Panc1 (cell line): ENCODE measurements around the gene CYTH2. TPM values are rescaled to one million over a fixed set of nuclear protein-coding genes. Genes with fewer than 3 reads are reported as not detected.

ENCODE experiments used
- ATAC-seq: fragments of 200-7000 bp; cut with Tn5 transposase; 2 replicates; pipeline ENCODE4 v1.9.1; 2020; ENCODE audit warnings: mild to moderate bottlenecking, moderate library complexity
- BruUV-seq: library from RNA; stranded (reverse); fragments of 400-500 nt; replicated peaks from 2 replicates; lab custom pipeline; 2021; lab: Mats Ljungman, UMichigan
- CTCF ChIA-PET: fragments of 300-600 bp; sonication (Branson Sonifier 250); formaldehyde crosslinking; loops from one replicate; lab custom pipeline; 2022; ENCODE audit warnings: antibody characterized with exemption; lab: Charles Lee
- POLR2A ChIA-PET: fragments of 300-600 bp; sonication (Branson Sonifier 250); formaldehyde crosslinking; loops from one replicate; lab custom pipeline; 2022; ENCODE audit warnings: antibody characterized with exemption; lab: Charles Lee
- DNase-seq: peaks from one replicate; pipeline ENCODE4 v3.0.0-alpha.2; 2010; ENCODE audit warnings: low read depth, low spot score
- H3K27ac ChIP-seq: 2 replicates; pipeline ENCODE4 v1.5.1; 2011; ENCODE audit warnings: mild to moderate bottlenecking, low read length, inconsistent platforms
- H3K27me3 ChIP-seq: fragments of 200-500 bp; sonication (Bioruptor generic); 2 replicates; pipeline ENCODE4 v1.6.0; 2014; ENCODE audit warnings: low read length, inconsistent platforms; ENCODE audit not compliant: control insufficient read depth, insufficient read depth
- H3K36me3 ChIP-seq: fragments of 200-500 bp; sonication (Bioruptor generic); 2 replicates; pipeline ENCODE4 v1.5.1; 2014; ENCODE audit warnings: inconsistent platforms, mild to moderate bottlenecking, low read length, moderate library complexity; ENCODE audit not compliant: control insufficient read depth, insufficient read depth
- H3K4me1 ChIP-seq: 2 replicates; pipeline ENCODE4 v1.5.1; 2011; ENCODE audit warnings: inconsistent platforms, mild to moderate bottlenecking, low read length, moderate library complexity; ENCODE audit not compliant: control insufficient read depth, insufficient read depth
- H3K4me3 ChIP-seq, 2 experiments: 2 replicates each; pipeline ENCODE4 v1.5.1; 2011 to 2012; ENCODE audit warnings: low read depth in 2 of 2, low read length in 2 of 2, mild to moderate bottlenecking in 2 of 2, inconsistent platforms in 1 of 2, moderate library complexity in 1 of 2
- H3K9me3 ChIP-seq: fragments of 200-500 bp; sonication (Bioruptor generic); 2 replicates; pipeline ENCODE4 v1.5.1; 2014; ENCODE audit warnings: low read depth, mild to moderate bottlenecking, inconsistent platforms, low read length, moderate library complexity; ENCODE audit not compliant: control insufficient read depth, insufficient read depth
- POLR2AphosphoS5 ChIP-seq: IDR thresholded peaks from 2 replicates; pipeline ENCODE4 v1.6.1; 2012; ENCODE audit warnings: mild to moderate bottlenecking, low read depth, low read length, moderate library complexity
- SIN3A ChIP-seq: IDR thresholded peaks from 2 replicates; pipeline ENCODE4 v1.6.1; 2012; ENCODE audit warnings: low read depth, mild to moderate bottlenecking, low read length, moderate library complexity, borderline replicate concordance; ENCODE audit not compliant: insufficient read depth
- TCF7L2 ChIP-seq: IDR thresholded peaks from 2 replicates; pipeline ENCODE4 v1.6.1; 2011; ENCODE audit warnings: mild to moderate bottlenecking, low read depth, low read length, inconsistent platforms
- in situ Hi-C: cut with HindIII; loops from 2 replicates; pipeline ENCODE4 v1.10.0; 2016; ENCODE audit warnings: low sequenced_read_pairs, low pct_unique_long_range_greater_than_20kb
- intact Hi-C: fragments of 100-400 bp; cut with micrococcal nuclease; formaldehyde crosslinking; loops from one replicate; pipeline ENCODE4 v1.10.0; 2022; ENCODE audit not compliant: unreplicated experiment
- total RNA-seq: library from RNA; stranded (reverse); gene quantifications from one replicate; pipeline ENCODE4 v1.2.1, GENCODE V29; 2021; ENCODE audit not compliant: unreplicated experiment
- TF ChIP-seq, protein P1 (sequence below), 2 experiments: IDR thresholded peaks; 2 replicates each; pipeline ENCODE4 v1.6.1; 2011 to 2012; ENCODE audit warnings: low read depth in 2 of 2, control low read depth in 1 of 2, low read length in 1 of 2, mild to moderate bottlenecking in 1 of 2, moderate library complexity in 1 of 2; ENCODE audit not compliant: insufficient read depth in 1 of 2
- TF ChIP-seq, protein P2 (sequence below): fragments of 450-650 bp; IDR thresholded peaks from 2 replicates; pipeline ENCODE4 v1.5.1; 2017; ENCODE audit warnings: mild to moderate bottlenecking

The CYTH2 gene
- total RNA-seq, 1 experiment from 2014 or later = 53.4 TPM

DNA sequence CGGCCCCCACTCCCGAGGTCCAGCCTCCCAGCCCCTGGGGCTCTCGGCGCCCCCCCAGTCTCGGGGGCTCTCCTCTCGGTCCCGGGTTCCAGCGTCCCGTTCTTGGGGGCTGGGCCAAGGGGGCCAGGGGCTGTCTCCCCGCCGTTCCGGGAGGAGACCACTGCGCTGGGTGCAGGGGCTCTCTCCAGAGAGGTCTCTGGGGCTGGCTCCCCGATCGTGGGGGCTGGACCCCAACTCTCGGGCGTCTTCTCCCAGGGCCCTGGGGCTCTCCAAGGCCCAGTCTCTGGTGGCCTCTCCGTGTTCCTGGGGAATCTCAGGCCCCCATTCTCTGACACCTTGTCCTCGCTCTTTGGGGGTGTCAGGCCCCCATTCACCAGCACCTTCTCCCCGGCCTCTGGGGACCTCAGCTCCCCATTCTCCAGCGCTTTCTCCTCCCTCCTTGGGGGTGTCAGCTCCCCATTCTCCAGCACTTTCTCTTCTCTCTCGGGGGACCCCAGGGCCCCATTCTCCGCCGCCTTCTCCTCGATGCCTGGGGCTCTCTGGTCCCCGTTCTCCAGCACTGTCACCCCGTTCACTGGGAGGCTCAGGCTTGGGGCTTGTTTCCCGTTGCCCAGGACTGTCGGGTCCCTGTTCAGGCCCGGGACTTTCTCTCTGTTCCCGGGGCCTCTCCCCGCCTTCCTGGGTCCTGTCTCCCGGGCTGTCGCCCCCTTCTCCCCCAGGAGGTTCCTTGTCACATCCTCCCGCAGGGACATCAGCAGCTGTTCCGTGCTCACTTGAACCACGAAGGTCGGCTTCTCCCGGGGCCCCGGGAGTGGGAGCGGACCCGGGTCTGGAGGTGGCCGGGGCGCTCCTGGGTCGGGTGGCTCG, 28.8 kb downstream of the CYTH2 start:
- POLR2A ChIA-PET = no interaction called here
- DNase-seq (no peak), ATAC-seq (no peak)

DNA sequence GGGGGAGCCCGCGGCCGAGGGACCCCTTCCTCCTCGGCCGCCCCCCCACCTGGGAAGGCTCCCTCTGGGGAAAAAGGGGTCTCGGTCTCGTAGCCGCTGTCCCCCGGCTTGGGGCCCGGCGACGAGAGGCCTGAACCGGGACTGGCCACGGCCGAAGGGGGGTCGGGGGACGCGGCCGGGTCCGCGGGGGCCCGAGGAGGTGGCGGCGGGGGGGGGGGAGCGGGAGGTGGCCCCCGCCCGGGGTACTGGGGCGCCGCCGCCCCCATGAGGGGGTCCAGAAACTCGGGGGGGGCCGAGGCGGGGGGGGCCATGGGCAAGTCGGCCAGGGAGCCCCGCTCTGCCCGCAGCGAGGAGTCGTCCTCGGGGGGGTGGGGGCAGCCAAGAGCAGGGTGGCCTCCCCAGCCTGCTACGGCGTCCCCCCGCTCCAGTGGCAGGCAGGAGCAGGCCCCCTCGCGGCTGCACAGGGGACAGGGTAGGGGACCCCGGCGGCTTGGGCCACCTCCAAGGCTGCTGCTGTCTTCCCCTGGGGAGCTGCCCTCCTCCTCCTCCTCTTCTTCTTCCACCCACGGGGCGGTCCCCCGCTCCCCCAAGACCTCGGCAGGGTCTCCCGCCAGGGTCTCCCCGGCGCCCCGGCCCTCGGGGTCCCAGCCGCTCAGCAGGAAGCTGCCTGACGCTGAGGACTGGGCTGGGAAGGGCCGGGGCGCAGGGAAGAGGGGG, 29.6 kb downstream of the CYTH2 start:
- CTCF ChIA-PET = no interaction called here
- no peak for ATAC-seq
- TF ChIP-seq POLR2AphosphoS5 (no peak), TCF7L2 (no peak), SIN3A (no peak)
- TF ChIP-seq, protein P1, sequence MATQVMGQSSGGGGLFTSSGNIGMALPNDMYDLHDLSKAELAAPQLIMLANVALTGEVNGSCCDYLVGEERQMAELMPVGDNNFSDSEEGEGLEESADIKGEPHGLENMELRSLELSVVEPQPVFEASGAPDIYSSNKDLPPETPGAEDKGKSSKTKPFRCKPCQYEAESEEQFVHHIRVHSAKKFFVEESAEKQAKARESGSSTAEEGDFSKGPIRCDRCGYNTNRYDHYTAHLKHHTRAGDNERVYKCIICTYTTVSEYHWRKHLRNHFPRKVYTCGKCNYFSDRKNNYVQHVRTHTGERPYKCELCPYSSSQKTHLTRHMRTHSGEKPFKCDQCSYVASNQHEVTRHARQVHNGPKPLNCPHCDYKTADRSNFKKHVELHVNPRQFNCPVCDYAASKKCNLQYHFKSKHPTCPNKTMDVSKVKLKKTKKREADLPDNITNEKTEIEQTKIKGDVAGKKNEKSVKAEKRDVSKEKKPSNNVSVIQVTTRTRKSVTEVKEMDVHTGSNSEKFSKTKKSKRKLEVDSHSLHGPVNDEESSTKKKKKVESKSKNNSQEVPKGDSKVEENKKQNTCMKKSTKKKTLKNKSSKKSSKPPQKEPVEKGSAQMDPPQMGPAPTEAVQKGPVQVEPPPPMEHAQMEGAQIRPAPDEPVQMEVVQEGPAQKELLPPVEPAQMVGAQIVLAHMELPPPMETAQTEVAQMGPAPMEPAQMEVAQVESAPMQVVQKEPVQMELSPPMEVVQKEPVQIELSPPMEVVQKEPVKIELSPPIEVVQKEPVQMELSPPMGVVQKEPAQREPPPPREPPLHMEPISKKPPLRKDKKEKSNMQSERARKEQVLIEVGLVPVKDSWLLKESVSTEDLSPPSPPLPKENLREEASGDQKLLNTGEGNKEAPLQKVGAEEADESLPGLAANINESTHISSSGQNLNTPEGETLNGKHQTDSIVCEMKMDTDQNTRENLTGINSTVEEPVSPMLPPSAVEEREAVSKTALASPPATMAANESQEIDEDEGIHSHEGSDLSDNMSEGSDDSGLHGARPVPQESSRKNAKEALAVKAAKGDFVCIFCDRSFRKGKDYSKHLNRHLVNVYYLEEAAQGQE (IDR thresholded peaks at IDR 0.05; ENCODE audit: insufficient read depth in 1 of 2, low read depth in 2 of 2, low read length in 1 of 2) = no peak
- TF ChIP-seq, protein P2, sequence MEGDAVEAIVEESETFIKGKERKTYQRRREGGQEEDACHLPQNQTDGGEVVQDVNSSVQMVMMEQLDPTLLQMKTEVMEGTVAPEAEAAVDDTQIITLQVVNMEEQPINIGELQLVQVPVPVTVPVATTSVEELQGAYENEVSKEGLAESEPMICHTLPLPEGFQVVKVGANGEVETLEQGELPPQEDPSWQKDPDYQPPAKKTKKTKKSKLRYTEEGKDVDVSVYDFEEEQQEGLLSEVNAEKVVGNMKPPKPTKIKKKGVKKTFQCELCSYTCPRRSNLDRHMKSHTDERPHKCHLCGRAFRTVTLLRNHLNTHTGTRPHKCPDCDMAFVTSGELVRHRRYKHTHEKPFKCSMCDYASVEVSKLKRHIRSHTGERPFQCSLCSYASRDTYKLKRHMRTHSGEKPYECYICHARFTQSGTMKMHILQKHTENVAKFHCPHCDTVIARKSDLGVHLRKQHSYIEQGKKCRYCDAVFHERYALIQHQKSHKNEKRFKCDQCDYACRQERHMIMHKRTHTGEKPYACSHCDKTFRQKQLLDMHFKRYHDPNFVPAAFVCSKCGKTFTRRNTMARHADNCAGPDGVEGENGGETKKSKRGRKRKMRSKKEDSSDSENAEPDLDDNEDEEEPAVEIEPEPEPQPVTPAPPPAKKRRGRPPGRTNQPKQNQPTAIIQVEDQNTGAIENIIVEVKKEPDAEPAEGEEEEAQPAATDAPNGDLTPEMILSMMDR = no peak

More for the DNA sequence above, 28.8 kb downstream of the CYTH2 start:
- Histone ChIP-seq H3K9me3 (no peaks in the 10 kb centered on the region), H3K4me1 (peaks cover 7% of the 10 kb centered on the region; the same call in 1 of the 2 replicates), H3K27me3 (no peaks in the 10 kb centered on the region), H3K36me3 (peaks cover 3% of the 10 kb centered on the region; the same call in 1 of the 2 replicates), H3K27ac (no peak overlapping the region), H3K4me3 (no peak overlapping the region)
- intact Hi-C loops = no loop called here
- BruUV-seq = no TSS peak
- CTCF ChIA-PET = no interaction called here
- TF ChIP-seq, protein P2 = no peak
- TF ChIP-seq TCF7L2 (no peak), SIN3A (no peak), POLR2AphosphoS5 (no peak)
- TF ChIP-seq, protein P1 (IDR thresholded peaks at IDR 0.05; ENCODE audit: insufficient read depth in 1 of 2, low read depth in 2 of 2, low read length in 1 of 2) = no peak
- in situ Hi-C loops = no loop called here

More for the DNA sequence above, 29.6 kb downstream of the CYTH2 start:
- Histone ChIP-seq H3K27ac (no peak overlapping the region), H3K4me3 (no peak overlapping the region), H3K4me1 (peaks cover 7% of the 10 kb centered on the region; the same call in 1 of the 2 replicates), H3K9me3 (no peaks in the 10 kb centered on the region), H3K27me3 (no peaks in the 10 kb centered on the region), H3K36me3 (peaks cover 3% of the 10 kb centered on the region; the same call in 1 of the 2 replicates)
- intact Hi-C loops = no loop called here
- in situ Hi-C loops = no loop called here
- POLR2A ChIA-PET = no interaction called here
- DNase-seq = no peak
- BruUV-seq = no TSS peak
